Activated T-helper 2 cell treated with anti-CD3 and anti-CD28 coated beads, Interferon-gamma antibody, Interleukin-2, Interleukin-4, amounts not matched to agents 10 μg/mL and 5 μg/mL and 100 μg/mL, durations not matched to agents 14 hours and 24 hours and 36 hours (primary cell): Measurements from ENCODE around the gene ADAMTS4. TPM values are rescaled to one million over a fixed set of nuclear protein-coding genes. Genes with fewer than 3 reads are reported as not detected.

ENCODE experiments used
- DNase-seq: peaks from one replicate; pipeline ENCODE4 v3.0.0; 2021; ENCODE audit warnings: low spot score
- H3K27ac Mint-ChIP-seq: one replicate; pipeline ENCODE4 v1.8.0; 2021; ENCODE audit warnings: mixed read lengths
- H3K27me3 Mint-ChIP-seq: one replicate; pipeline ENCODE4 v1.8.0; 2021; ENCODE audit warnings: low read depth, mixed read lengths
- H3K36me3 Mint-ChIP-seq: one replicate; pipeline ENCODE4 v1.8.0; 2021; ENCODE audit warnings: low read depth, mixed read lengths
- H3K4me1 Mint-ChIP-seq: one replicate; pipeline ENCODE4 v1.8.0; 2021; ENCODE audit warnings: low read depth, mixed read lengths
- H3K4me3 Mint-ChIP-seq: one replicate; pipeline ENCODE4 v1.8.0; 2021; ENCODE audit warnings: low read depth, mild to moderate bottlenecking, moderate library complexity, mixed read lengths
- H3K9me3 Mint-ChIP-seq: one replicate; pipeline ENCODE4 v1.8.0; 2021; ENCODE audit warnings: mixed read lengths
- intact Hi-C: fragments of 100-400 bp; cut with micrococcal nuclease; formaldehyde crosslinking; loops from one replicate; pipeline ENCODE4 v1.15.1; 2023
- total RNA-seq: library from RNA; stranded (reverse); gene quantifications from 2 replicates; pipeline ENCODE4 v1.2.3, GENCODE V29; 2022

The ADAMTS4 gene
- total RNA-seq, 1 donor from 2014 or later: 0.05 TPM

DNA sequence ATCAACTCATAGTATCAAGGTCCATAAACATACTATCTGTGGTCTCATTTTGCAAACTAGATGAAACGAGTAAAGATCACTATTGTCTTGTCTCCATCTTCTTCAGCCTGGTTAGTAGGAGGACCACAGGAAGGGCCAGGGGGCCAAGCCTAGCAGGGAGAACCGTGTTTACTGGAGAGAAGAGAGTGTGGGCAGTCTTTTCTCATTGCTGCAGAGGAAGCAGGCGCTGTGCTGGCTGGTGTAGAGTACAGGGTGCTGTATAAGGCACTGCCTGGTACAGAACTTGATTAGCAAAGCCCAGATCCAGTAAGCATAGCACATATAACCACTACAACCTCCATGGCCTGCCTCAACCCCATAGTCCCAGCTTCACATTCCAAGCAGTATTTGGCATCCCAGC lies 11.5 kb downstream of the ADAMTS4 start:
- H3K27ac Mint-ChIP-seq: peak overlapping the region; percentile 31
- H3K27me3 Mint-ChIP-seq: no peaks in the 10 kb centered on the region
- no peak overlapping the region for H3K4me3 Mint-ChIP-seq
- H3K4me1 Mint-ChIP-seq: peaks cover 44% of the 10 kb centered on the region
- H3K36me3 Mint-ChIP-seq: no peaks in the 10 kb centered on the region
- DNase-seq: no peak
- intact Hi-C loops: no loop called here
- no peaks in the 10 kb centered on the region for H3K9me3 Mint-ChIP-seq

DNA sequence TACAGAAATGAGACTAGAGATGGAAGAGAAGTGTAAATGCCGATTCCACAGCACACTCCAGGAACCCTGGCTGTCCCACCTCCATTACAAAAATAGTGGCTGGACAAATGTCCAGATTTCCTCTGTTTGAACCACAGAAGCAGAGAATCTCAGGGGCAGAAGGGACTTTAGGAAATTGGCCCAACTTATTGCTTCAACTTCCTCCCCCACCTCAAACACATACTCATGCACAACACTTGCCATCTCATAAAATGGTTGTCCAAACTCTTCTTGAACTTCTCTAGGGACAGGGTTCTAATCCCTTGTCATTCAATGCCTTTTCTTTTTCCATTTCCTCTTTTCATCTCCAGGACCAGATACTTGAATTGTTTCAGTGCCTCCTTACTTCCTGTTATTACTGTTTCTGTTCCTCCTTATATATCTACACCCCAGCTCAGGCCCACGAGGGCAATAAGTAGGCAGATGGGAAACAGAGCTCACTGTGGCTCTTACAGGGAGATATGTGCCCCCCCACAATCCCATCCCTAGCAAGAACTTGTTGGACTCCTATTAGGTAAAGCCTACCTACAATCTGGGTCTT lies 13.0 kb downstream of the ADAMTS4 start:
- H3K4me3 Mint-ChIP-seq: peak overlapping the region; percentile 67
- peak overlapping the region; percentile 98 for H3K27ac Mint-ChIP-seq
- intact Hi-C loops: loop anchor here (1.0 to 2.0 kb wide), 2 partner anchors 16 to 39 kb away; partner anchors contain the start of gene NDUFS2
- no peaks in the 10 kb centered on the region for H3K36me3 Mint-ChIP-seq
- H3K9me3 Mint-ChIP-seq: no peaks in the 10 kb centered on the region
- no peaks in the 10 kb centered on the region for H3K27me3 Mint-ChIP-seq
- peaks cover 49% of the 10 kb centered on the region for H3K4me1 Mint-ChIP-seq
- no peak for DNase-seq

GRCh38 chr1:161185282-161185682 lies 13.6 kb downstream of the ADAMTS4 start:
- H3K27me3 Mint-ChIP-seq: no peaks in the 10 kb centered on the region
- H3K27ac Mint-ChIP-seq: peak overlapping the region; percentile 98
- peak overlapping the region; percentile 67 for H3K4me3 Mint-ChIP-seq
- intact Hi-C loops: loop anchor here (1.0 to 2.0 kb wide), 2 partner anchors 17 to 40 kb away; partner anchors contain the start of gene NDUFS2
- no peaks in the 10 kb centered on the region for H3K9me3 Mint-ChIP-seq
- DNase-seq: peak; percentile 78
- peaks cover 55% of the 10 kb centered on the region for H3K4me1 Mint-ChIP-seq
- H3K36me3 Mint-ChIP-seq: no peaks in the 10 kb centered on the region

- intact Hi-C loops: no loop called here
- peak; percentile 62 for DNase-seq
- Mint-ChIP-seq H3K27ac (peak overlapping the region; percentile 99), H3K27me3 (no peaks in the 10 kb centered on the region), H3K36me3 (peaks cover 1% of the 10 kb centered on the region), H3K4me1 (peaks cover 64% of the 10 kb centered on the region), H3K4me3 (peak overlapping the region; percentile 61), H3K9me3 (no peaks in the 10 kb centered on the region)
Observed at GRCh38 chr1:161182214-161182613, 16.6 kb downstream of the ADAMTS4 start.

DNA sequence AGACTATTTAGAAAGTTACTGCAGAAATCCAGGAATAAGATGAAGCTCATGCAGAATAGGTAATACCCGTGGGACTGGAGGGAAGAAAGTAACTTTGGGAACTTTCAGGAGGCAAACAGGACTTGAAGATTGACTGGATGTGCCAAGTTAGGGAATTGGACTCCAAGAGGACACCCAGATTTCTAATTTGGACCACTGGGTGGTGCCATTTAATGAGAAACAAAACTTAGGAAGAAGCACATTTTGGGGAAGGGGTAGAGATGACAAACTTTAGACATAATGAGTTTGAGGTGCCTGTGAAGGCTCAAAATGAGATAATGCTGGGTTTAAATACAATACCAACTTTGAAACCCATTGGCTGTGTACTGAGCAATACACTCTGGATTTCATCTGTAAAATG lies 18.2 kb downstream of the ADAMTS4 start:
- intact Hi-C loops: loop anchor here (1.0 kb wide), 1 partner anchor 45 kb away; no protein-coding TSS in a partner anchor
- Mint-ChIP-seq H3K27me3 (no peaks in the 10 kb centered on the region), H3K9me3 (no peaks in the 10 kb centered on the region), H3K27ac (peak overlapping the region; percentile 75), H3K36me3 (peaks cover 13% of the 10 kb centered on the region), H3K4me1 (peaks cover 62% of the 10 kb centered on the region), H3K4me3 (no peak overlapping the region)
- no peak for DNase-seq

- no peak for DNase-seq
- no peaks in the 10 kb centered on the region for H3K27me3 Mint-ChIP-seq
- intact Hi-C loops: loop anchor here (1.0 kb wide), 1 partner anchor 46 kb away; no protein-coding TSS in a partner anchor
- H3K36me3 Mint-ChIP-seq: peaks cover 23% of the 10 kb centered on the region
- peak overlapping the region; percentile 23 for H3K27ac Mint-ChIP-seq
- H3K9me3 Mint-ChIP-seq: no peaks in the 10 kb centered on the region
- H3K4me1 Mint-ChIP-seq: peaks cover 60% of the 10 kb centered on the region
- no peak overlapping the region for H3K4me3 Mint-ChIP-seq
Observed at GRCh38 chr1:161179698-161180097, 19.2 kb downstream of the ADAMTS4 start.

- Mint-ChIP-seq H3K27me3 (no peaks in the 10 kb centered on the region), H3K4me1 (peaks cover 48% of the 10 kb centered on the region), H3K4me3 (peak overlapping the region; percentile 99), H3K36me3 (peaks cover 39% of the 10 kb centered on the region), H3K27ac (peak overlapping the region; percentile 97), H3K9me3 (no peaks in the 10 kb centered on the region)
- DNase-seq: no peak
- intact Hi-C loops: loop anchor here (1.0 to 2.0 kb wide), 2 partner anchors 12 to 45 kb away; partner anchors contain the start of genes DEDD and PPOX
Observed at GRCh38 chr1:161177936-161178244, 21.0 kb downstream of the ADAMTS4 start.

DNA sequence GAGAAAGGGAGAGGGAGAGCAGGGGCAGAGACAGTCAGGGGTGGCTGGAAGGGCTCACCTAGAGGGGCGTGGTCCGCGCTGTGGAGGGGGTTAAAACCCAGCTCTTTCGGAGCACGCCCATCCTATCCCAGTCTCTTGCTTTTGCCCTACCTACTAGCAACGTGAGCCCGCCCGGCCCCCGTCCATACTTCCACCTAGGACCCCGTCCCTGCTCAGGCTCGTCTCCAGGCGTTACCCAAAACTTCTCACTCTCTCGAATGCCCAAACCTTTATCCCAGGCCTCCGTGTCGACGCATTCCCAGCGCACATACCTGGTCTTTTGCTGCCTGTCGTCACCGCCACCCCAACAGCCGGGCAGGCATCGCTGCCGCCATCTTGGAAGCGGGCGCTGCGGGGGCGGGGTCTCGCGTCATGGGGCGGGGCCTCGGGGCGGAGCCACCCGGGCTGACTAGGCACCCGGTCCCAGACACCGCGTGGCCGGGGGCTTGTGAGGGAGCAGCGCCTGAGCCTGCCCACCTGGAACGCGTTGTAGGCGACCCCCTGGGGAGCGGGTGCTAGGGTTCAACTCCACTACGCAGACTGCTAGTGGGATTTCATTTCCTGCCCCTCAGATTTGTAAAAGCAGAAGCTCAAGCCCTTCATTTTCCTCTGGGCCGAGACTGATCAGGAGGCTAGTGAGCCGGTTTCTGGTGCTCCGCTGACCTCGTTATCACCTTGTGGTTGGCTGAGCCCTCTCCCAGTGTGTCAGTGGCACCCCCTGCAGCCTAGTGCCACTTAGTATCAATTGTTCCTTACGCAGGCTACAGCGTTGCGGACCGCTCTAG lies 21.5 kb downstream of the ADAMTS4 start, which contains the start of gene B4GALT3:
Gene B4GALT3 (minus strand): TSS at position 396 of the 824 bp plus-strand sequence. CDS start 1,447 bp downstream, outside the sequence.
- peak within 1 kb of the TSS; percentile 97 for H3K27ac Mint-ChIP-seq
- peak within 1 kb of the TSS; percentile 99 for H3K4me3 Mint-ChIP-seq
- peak; percentile 92 for DNase-seq
- peaks cover 44% of the 10 kb centered on the region for H3K36me3 Mint-ChIP-seq
- H3K4me1 Mint-ChIP-seq: peaks cover 48% of the 10 kb centered on the region
- no peaks in the 10 kb centered on the region for H3K9me3 Mint-ChIP-seq
- no peaks in the 10 kb centered on the region for H3K27me3 Mint-ChIP-seq
- intact Hi-C loops: loop anchor here (1.0 to 2.0 kb wide), 2 partner anchors 11 to 45 kb away; partner anchors contain the start of genes DEDD and PPOX

- H3K27me3 Mint-ChIP-seq: no peaks in the 10 kb centered on the region
- DNase-seq: no peak
- intact Hi-C loops: loop anchor here (1.0 to 2.0 kb wide), 2 partner anchors 10 to 44 kb away; partner anchors contain the start of genes DEDD and PPOX
- peaks cover 51% of the 10 kb centered on the region for H3K36me3 Mint-ChIP-seq
- H3K27ac Mint-ChIP-seq: peak overlapping the region; percentile 97
- no peaks in the 10 kb centered on the region for H3K9me3 Mint-ChIP-seq
- H3K4me3 Mint-ChIP-seq: peak overlapping the region; percentile 99
- peaks cover 44% of the 10 kb centered on the region for H3K4me1 Mint-ChIP-seq
Observed at GRCh38 chr1:161176468-161177111, 22.3 kb downstream of the ADAMTS4 start.

DNA sequence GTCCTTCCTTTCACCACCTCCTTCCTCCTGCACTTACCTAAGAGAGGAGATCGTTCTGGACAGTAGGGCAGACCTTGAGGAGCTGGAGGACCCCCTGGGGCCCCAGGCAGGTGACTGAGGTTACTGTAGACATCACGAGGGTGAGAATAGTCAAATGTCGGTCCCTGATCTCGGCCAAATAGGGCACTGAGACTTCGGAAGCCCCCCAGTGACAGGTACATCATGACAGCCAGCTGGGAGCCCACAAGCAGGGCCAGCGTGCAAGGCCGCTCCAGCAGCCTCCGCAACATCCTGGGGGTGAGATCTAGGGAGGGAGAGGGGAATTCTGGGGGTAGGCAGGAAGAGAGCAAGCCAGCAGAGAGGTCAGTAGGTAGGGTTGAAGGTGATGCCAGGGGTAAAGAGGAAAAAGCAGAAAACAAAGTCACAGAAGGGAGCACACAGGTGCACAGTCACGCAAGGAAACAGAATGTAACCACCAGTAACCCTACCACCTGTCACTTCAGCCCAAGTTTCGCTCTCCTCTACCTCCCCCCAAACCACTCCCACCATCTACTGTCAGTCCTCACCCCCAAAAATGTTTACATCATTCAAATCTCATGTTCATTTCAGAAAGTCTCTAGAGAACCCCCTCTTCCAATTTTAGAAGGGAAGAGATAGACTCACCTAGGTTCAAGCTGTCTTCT lies 22.9 kb downstream of the ADAMTS4 start:
- Mint-ChIP-seq H3K4me1 (peaks cover 40% of the 10 kb centered on the region), H3K9me3 (no peaks in the 10 kb centered on the region), H3K4me3 (peak overlapping the region; percentile 99), H3K27ac (peak overlapping the region; percentile 97), H3K27me3 (no peaks in the 10 kb centered on the region), H3K36me3 (peaks cover 58% of the 10 kb centered on the region)
- no peak for DNase-seq
- intact Hi-C loops: loop anchor here (2.0 kb wide), 1 partner anchor 43 kb away; the partner anchor contains the start of gene DEDD

GRCh38 chr1:161174911-161175310 lies 23.9 kb downstream of the ADAMTS4 start:
- H3K4me1 Mint-ChIP-seq: peaks cover 32% of the 10 kb centered on the region
- DNase-seq: no peak
- H3K27ac Mint-ChIP-seq: no peak overlapping the region
- intact Hi-C loops: no loop called here
- H3K9me3 Mint-ChIP-seq: no peaks in the 10 kb centered on the region
- peak overlapping the region; percentile 19 for H3K4me3 Mint-ChIP-seq
- peaks cover 64% of the 10 kb centered on the region for H3K36me3 Mint-ChIP-seq
- H3K27me3 Mint-ChIP-seq: no peaks in the 10 kb centered on the region

GRCh38 chr1:161173711-161174110 lies 25.1 kb downstream of the ADAMTS4 start:
- intact Hi-C loops: no loop called here
- Mint-ChIP-seq H3K27me3 (no peaks in the 10 kb centered on the region), H3K4me3 (no peak overlapping the region), H3K27ac (no peak overlapping the region), H3K4me1 (peaks cover 32% of the 10 kb centered on the region), H3K36me3 (peaks cover 71% of the 10 kb centered on the region), H3K9me3 (no peaks in the 10 kb centered on the region)
- DNase-seq: no peak
